ENCODE data around the gene MAN1A1. TPM values are rescaled to one million over a fixed set of nuclear protein-coding genes. Genes with fewer than 3 reads are reported as not detected.

The MAN1A1 gene
- total RNA-seq, 1 experiment from 2014 or later: 0.06 TPM

GRCh38 chr6:119166024-119166784, 183.4 kb downstream of the MAN1A1 start:
- Histone ChIP-seq H3K4me3 (ENCODE audit: low read depth, low read length, poor library complexity, severe bottlenecking) (no peak overlapping the region), H3K36me3 (ENCODE audit: insufficient read depth, low read length, poor library complexity, severe bottlenecking) (no peaks in the 10 kb centered on the region), H3K27me3 (replicated peaks; ENCODE audit: insufficient read depth, low read depth, low read length, poor library complexity) (peaks cover 22% of the 10 kb centered on the region), H3K27ac (ENCODE audit: low read depth, low read length, poor library complexity, severe bottlenecking) (no peak overlapping the region), H3K4me1 (ENCODE audit: insufficient read depth, low read length, poor library complexity, severe bottlenecking) (no peaks in the 10 kb centered on the region), H3K9me3 (ENCODE audit: low read depth, low read length, poor library complexity, severe bottlenecking) (no peaks in the 10 kb centered on the region)
- intact Hi-C loops (cut with micrococcal nuclease; ENCODE audit: unreplicated experiment): no loop called here
- POLR2A ChIA-PET (ENCODE audit: low non-redundant PET): no interaction called here
- TF ChIP-seq EZH2 (IDR thresholded peaks at IDR 0.05; ENCODE audit: borderline replicate concordance, low read depth, low read length, poor library complexity, severe bottlenecking) (no peak), CTCF (conservative IDR thresholded peaks at IDR 0.05; ENCODE audit: low read depth, low read length) (no peak)
- CTCF ChIA-PET: no interaction called here
- no peak for DNase-seq (ENCODE audit: low spot score)
- BruUV-seq (replicated peaks): no TSS peak

GRCh38 chr6:119163006-119163405, 186.6 kb downstream of the MAN1A1 start:
- BruUV-seq (replicated peaks): no TSS peak
- Histone ChIP-seq H3K4me1 (ENCODE audit: insufficient read depth, low read length, poor library complexity, severe bottlenecking) (no peaks in the 10 kb centered on the region), H3K27ac (ENCODE audit: low read depth, low read length, poor library complexity, severe bottlenecking) (no peak overlapping the region), H3K36me3 (ENCODE audit: insufficient read depth, low read length, poor library complexity, severe bottlenecking) (no peaks in the 10 kb centered on the region), H3K9me3 (ENCODE audit: low read depth, low read length, poor library complexity, severe bottlenecking) (no peaks in the 10 kb centered on the region), H3K27me3 (replicated peaks; ENCODE audit: insufficient read depth, low read depth, low read length, poor library complexity) (peaks cover 22% of the 10 kb centered on the region), H3K4me3 (ENCODE audit: low read depth, low read length, poor library complexity, severe bottlenecking) (no peak overlapping the region)
- POLR2A ChIA-PET (ENCODE audit: low non-redundant PET): no interaction called here
- intact Hi-C loops (cut with micrococcal nuclease; ENCODE audit: unreplicated experiment): no loop called here
- no peak for DNase-seq (ENCODE audit: low spot score)
- TF ChIP-seq CTCF (conservative IDR thresholded peaks at IDR 0.05; ENCODE audit: low read depth, low read length): no peak
- TF ChIP-seq EZH2 (IDR thresholded peaks at IDR 0.05; ENCODE audit: borderline replicate concordance, low read depth, low read length, poor library complexity, severe bottlenecking): no peak
- CTCF ChIA-PET: no interaction called here

GRCh38 chr6:119162134-119162775, 187.3 kb downstream of the MAN1A1 start:
- ChIA-PET POLR2A (ENCODE audit: low non-redundant PET) (no interaction called here), CTCF (no interaction called here)
- no peaks in the 10 kb centered on the region for H3K9me3 ChIP-seq (ENCODE audit: low read depth, low read length, poor library complexity, severe bottlenecking)
- no peak overlapping the region for H3K4me3 ChIP-seq (ENCODE audit: low read depth, low read length, poor library complexity, severe bottlenecking)
- peaks cover 3% of the 10 kb centered on the region for H3K4me1 ChIP-seq (ENCODE audit: insufficient read depth, low read length, poor library complexity, severe bottlenecking)
- intact Hi-C loops (cut with micrococcal nuclease; ENCODE audit: unreplicated experiment): no loop called here
- H3K27me3 ChIP-seq (replicated peaks; ENCODE audit: insufficient read depth, low read depth, low read length, poor library complexity): peaks cover 22% of the 10 kb centered on the region
- no peak overlapping the region for H3K27ac ChIP-seq (ENCODE audit: low read depth, low read length, poor library complexity, severe bottlenecking)
- TF ChIP-seq EZH2 (IDR thresholded peaks at IDR 0.05; ENCODE audit: borderline replicate concordance, low read depth, low read length, poor library complexity, severe bottlenecking): no peak
- no peak for TF ChIP-seq CTCF (conservative IDR thresholded peaks at IDR 0.05; ENCODE audit: low read depth, low read length)
- BruUV-seq (replicated peaks): no TSS peak
- no peak for DNase-seq (ENCODE audit: low spot score)
- H3K36me3 ChIP-seq (ENCODE audit: insufficient read depth, low read length, poor library complexity, severe bottlenecking): no peaks in the 10 kb centered on the region

All from A673 (cell line).